ENCODE measurements around the gene FAM184A.

GRCh38 chr6:119105282-119105681, 26.8 kb upstream of the FAM184A start:
- TF ChIP-seq POLR2AphosphoS5 (IDR thresholded peaks at IDR 0.05; ENCODE audit: low read depth) = no peak
- TF ChIP-seq CTCF (conservative IDR thresholded peaks at IDR 0.05; ENCODE audit: low read depth in 2 of 2) = no peak
- TF ChIP-seq REST (IDR thresholded peaks at IDR 0.05; ENCODE audit: unreplicated experiment) = no peak
- no peak for TF ChIP-seq EZH2phosphoT487 (IDR thresholded peaks at IDR 0.05; ENCODE audit: unreplicated experiment)

Data from GM23338 (cell line).